GM23338 (cell line): ENCODE results near the gene AMELX. TPM values are rescaled to one million over a fixed set of nuclear protein-coding genes. Genes with fewer than 3 reads are reported as not detected.

Experiments
- ATAC-seq: fragments of 200-7000 bp; cut with Tn5 transposase; 3 replicates; pipeline ENCODE4 v1.9.1; 2020
- DNase-seq: peaks from one replicate; pipeline ENCODE4 v3.0.0-alpha.2; 2015; ENCODE audit warnings: low spot score
- H2AFZ ChIP-seq: fragments of 200-600 bp; sonication (generic); 2 replicates; pipeline ENCODE4 v1.8.0; 2016; ENCODE audit warnings: antibody characterized with exemption, mild to moderate bottlenecking, moderate library complexity
- H3F3A ChIP-seq: fragments of 200-600 bp; sonication (generic); replicated peaks from 2 replicates; pipeline ENCODE4 v1.8.0; 2017; ENCODE audit warnings: antibody characterized with exemption, mixed run types, low read depth
- H3K27ac ChIP-seq: fragments of 200-600 bp; sonication (generic); 2 replicates; pipeline ENCODE4 v1.6.1; 2016; ENCODE audit warnings: low read depth
- H3K27me3 ChIP-seq: fragments of 200-600 bp; sonication (generic); 2 replicates; pipeline ENCODE4 v1.8.0; 2016; ENCODE audit warnings: mild to moderate bottlenecking, mixed run types, moderate library complexity; ENCODE audit not compliant: insufficient read depth
- H3K36me3 ChIP-seq: fragments of 200-600 bp; sonication (generic); 2 replicates; pipeline ENCODE4 v1.8.0; 2016; ENCODE audit warnings: mild to moderate bottlenecking; ENCODE audit not compliant: insufficient read depth
- H3K4me1 ChIP-seq: fragments of 200-600 bp; sonication (generic); 2 replicates; pipeline ENCODE4 v1.8.0; 2016; ENCODE audit warnings: mild to moderate bottlenecking, moderate library complexity; ENCODE audit not compliant: insufficient read depth
- H3K4me2 ChIP-seq: fragments of 200-600 bp; sonication (generic); 2 replicates; pipeline ENCODE4 v1.7.1; 2017; ENCODE audit warnings: mixed run types
- H3K4me3 ChIP-seq: fragments of 200-600 bp; sonication (generic); 2 replicates; pipeline ENCODE4 v1.6.1; 2016; ENCODE audit warnings: mixed run types
- H3K79me2 ChIP-seq: fragments of 200-600 bp; sonication (generic); replicated peaks from 2 replicates; pipeline ENCODE4 v1.8.0; 2017; ENCODE audit warnings: mild to moderate bottlenecking; ENCODE audit not compliant: insufficient read depth
- H3K9me2 ChIP-seq: fragments of 200-600 bp; sonication (generic); 2 replicates; pipeline ENCODE4 v1.8.0; 2017; ENCODE audit not compliant: insufficient read depth
- H4K20me1 ChIP-seq: fragments of 200-600 bp; sonication (generic); replicated peaks from 2 replicates; pipeline ENCODE4 v1.8.0; 2017; ENCODE audit warnings: mild to moderate bottlenecking; ENCODE audit not compliant: insufficient read depth
- H3K27ac Mint-ChIP-seq: 2 replicates; pipeline ENCODE4 v1.8.0; 2020; ENCODE audit warnings: inconsistent platforms, mild to moderate bottlenecking, moderate library complexity, mixed read lengths
- H3K27me3 Mint-ChIP-seq: 3 replicates; pipeline ENCODE4 v1.8.0; 2022; ENCODE audit warnings: low read depth, mild to moderate bottlenecking, moderate library complexity, mixed read lengths, inconsistent platforms; ENCODE audit not compliant: insufficient read depth, poor library complexity
- H3K36me3 Mint-ChIP-seq: 3 replicates; pipeline ENCODE4 v1.8.0; 2021; ENCODE audit warnings: low read depth, mild to moderate bottlenecking, inconsistent platforms, moderate library complexity, mixed read lengths
- H3K4me1 Mint-ChIP-seq: 3 replicates; pipeline ENCODE4 v1.8.0; 2020; ENCODE audit warnings: mild to moderate bottlenecking, inconsistent platforms, mixed read lengths
- H3K4me3 Mint-ChIP-seq: 3 replicates; pipeline ENCODE4 v1.8.0; 2021; ENCODE audit warnings: moderate library complexity, mild to moderate bottlenecking, inconsistent platforms, mixed read lengths
- H3K9me3 Mint-ChIP-seq: 3 replicates; pipeline ENCODE4 v1.8.0; 2020; ENCODE audit warnings: moderate library complexity, mild to moderate bottlenecking, inconsistent platforms, mixed read lengths
- CREB1 ChIP-seq: fragments of 250-450 bp; sonication (Bioruptor Pico); IDR thresholded peaks from 2 replicates; pipeline ENCODE4 v1.5.0; 2020; ENCODE audit warnings: low read depth, mild to moderate bottlenecking, moderate library complexity
- CTCF ChIP-seq, 2 experiments: fragments of 200-600 bp in 1 of 2; sonication (generic) in 1 of 2; conservative IDR thresholded peaks; 2 replicates each; pipeline versions ENCODE4 v1.5.1 to v1.6.1; 2016 to 2017; ENCODE audit warnings: antibody characterized with exemption in 2 of 2, low read depth in 2 of 2, mild to moderate bottlenecking in 2 of 2, moderate library complexity in 1 of 2
- ETS1 ChIP-seq: IDR thresholded peaks from 2 replicates; pipeline ENCODE4 v1.6.1; 2016; ENCODE audit warnings: antibody characterized with exemption
- EZH2 ChIP-seq: fragments of 200-600 bp; sonication (generic); IDR thresholded peaks from one replicate; pipeline ENCODE4 v1.8.0; 2017; ENCODE audit warnings: antibody characterized with exemption, mild to moderate bottlenecking, low read depth; ENCODE audit not compliant: unreplicated experiment
- EZH2phosphoT487 ChIP-seq: fragments of 200-600 bp; sonication (generic); IDR thresholded peaks from one replicate; pipeline ENCODE4 v1.8.1; 2018; ENCODE audit warnings: antibody characterized with exemption; ENCODE audit not compliant: unreplicated experiment
- JUNB ChIP-seq: IDR thresholded peaks from one replicate; pipeline ENCODE4 v1.6.1; 2016; ENCODE audit warnings: antibody characterized with exemption; ENCODE audit not compliant: unreplicated experiment
- NANOG ChIP-seq: IDR thresholded peaks from 2 replicates; pipeline ENCODE4 v1.6.1; 2016; ENCODE audit warnings: antibody characterized with exemption, borderline replicate concordance
- POLR2AphosphoS5 ChIP-seq: IDR thresholded peaks from 2 replicates; pipeline ENCODE4 v1.6.1; 2016; ENCODE audit warnings: antibody characterized with exemption, low read depth
- REST ChIP-seq: IDR thresholded peaks from one replicate; pipeline ENCODE4 v1.6.1; 2018; ENCODE audit warnings: antibody characterized with exemption; ENCODE audit not compliant: unreplicated experiment
- STAT1 ChIP-seq: IDR thresholded peaks from one replicate; pipeline ENCODE4 v1.6.1; 2016; ENCODE audit warnings: antibody characterized with exemption; ENCODE audit not compliant: unreplicated experiment
- ZNF114 ChIP-seq: fragments of 250-450 bp; sonication (Bioruptor Pico); IDR thresholded peaks from 2 replicates; pipeline ENCODE4 v1.5.0; 2020; ENCODE audit warnings: mild to moderate bottlenecking, moderate library complexity
- ZNF331 ChIP-seq: fragments of 250-450 bp; sonication (Bioruptor Pico); IDR thresholded peaks from 2 replicates; pipeline ENCODE4 v1.5.0; 2020; ENCODE audit warnings: low read depth, mild to moderate bottlenecking, moderate library complexity
- ZNF462 ChIP-seq: fragments of 250-450 bp; sonication (Bioruptor Pico); IDR thresholded peaks from 2 replicates; pipeline ENCODE4 v1.5.0; 2020; ENCODE audit warnings: mild to moderate bottlenecking, moderate library complexity
- polyA plus RNA-seq: library from polyadenylated mRNA; unstranded; fragments of >200 nt; fragmentation: Nextera tagmentation; extraction: Ambion mirVana; gene quantifications from 2 replicates; pipeline ENCODE4 v1.2.1, GENCODE V29; 2016
- total RNA-seq: library from RNA; depleted of rRNA; stranded (reverse); fragments of >200 nt; shearing (Covaris generic); gene quantifications from 2 replicates; pipeline ENCODE4 v1.2.3, GENCODE V29; 2014

Gene AMELX
- total and polyA plus RNA-seq, 2 experiments from 2014 or later, result not detected

- DNase-seq (no peak), ATAC-seq (no peak)
- Histone ChIP-seq H3K4me1 (no peaks in the 10 kb centered on the region), H2AFZ (no peak overlapping the region), H3K36me3 (no peaks in the 10 kb centered on the region), H4K20me1 (no peaks in the 10 kb centered on the region), H3K27ac (no peak overlapping the region), H3K79me2 (no peaks in the 10 kb centered on the region), H3K4me3 (no peak overlapping the region), H3K4me2 (no peak overlapping the region), H3K27me3 (no peaks in the 10 kb centered on the region), H3F3A (no peaks in the 10 kb centered on the region), H3K9me2 (no peaks in the 10 kb centered on the region)
- Mint-ChIP-seq H3K27me3 (no peaks in the 10 kb centered on the region), H3K36me3 (no peaks in the 10 kb centered on the region), H3K4me1 (no peaks in the 10 kb centered on the region), H3K4me3 (no peak overlapping the region), H3K9me3 (peaks cover 4% of the 10 kb centered on the region; the same call in 1 of the 3 replicates), H3K27ac (no peak overlapping the region)
- TF ChIP-seq REST (no peak), NANOG (no peak), EZH2 (no peak), EZH2phosphoT487 (no peak), STAT1 (no peak), ZNF331 (CRISPR knock-in tag) (no peak), JUNB (no peak), CTCF (conservative IDR thresholded peaks at IDR 0.05; ENCODE audit: low read depth in 2 of 2) (no peak), CREB1 (CRISPR knock-in tag) (no peak), ZNF114 (CRISPR knock-in tag) (no peak), ZNF462 (CRISPR knock-in tag) (no peak), ETS1 (no peak), POLR2AphosphoS5 (no peak)
These were observed 28.8 kb downstream of the AMELX start for GRCh38 chrX:11321986-11322385.
